GM12874 (cell line): ENCODE measurements around the gene KLK5.

ENCODE experiments used
- CTCF ChIP-seq: IDR thresholded peaks from 2 replicates; pipeline ENCODE4 v1.5.1; 2011; ENCODE audit warnings: low read depth, mild to moderate bottlenecking, control low read depth, low read length, moderate library complexity; ENCODE audit not compliant: insufficient read depth

Gene KLK5

GRCh38 chr19:50994129-50994528, 41.3 kb upstream of the KLK5 start:
- TF ChIP-seq CTCF: no peak

GRCh38 chr19:50992666-50993035, 39.8 kb upstream of the KLK5 start:
- TF ChIP-seq CTCF: no peak

GRCh38 chr19:50983625-50984292, 30.9 kb upstream of the KLK5 start, which contains the start of gene KLK7:
TSS of gene KLK7 (minus strand) at chr19:50983917. CDS start at chr19:50982399, 1,518 bp downstream.
- no peak for TF ChIP-seq CTCF

- no peak for TF ChIP-seq CTCF
Observed at GRCh38 chr19:50982186-50982585, 29.3 kb upstream of the KLK5 start.

GRCh38 chr19:50981587-50982146, 28.8 kb upstream of the KLK5 start:
- TF ChIP-seq CTCF: no peak

- TF ChIP-seq CTCF: no peak
Observed at GRCh38 chr19:50980208-50980607, 27.4 kb upstream of the KLK5 start.

- TF ChIP-seq CTCF: no peak
Observed at GRCh38 chr19:50979758-50980157, 26.9 kb upstream of the KLK5 start.
